ENCODE data around the gene ATP7B. TPM values are rescaled to one million over a fixed set of nuclear protein-coding genes. Genes with fewer than 3 reads are reported as not detected.

The ATP7B gene
- total RNA-seq, 1 experiment from 2014 or later: 4.4 TPM

GRCh38 chr13:51942189-51942588, 69.1 kb downstream of the ATP7B start:
- no peaks in the 10 kb centered on the region for H3K27me3 ChIP-seq (ENCODE audit: low read length)
- H4K20me1 ChIP-seq (ENCODE audit: low read length): no peaks in the 10 kb centered on the region
- H2AFZ ChIP-seq (ENCODE audit: low read length): no peak overlapping the region
- peak; percentile 54 for DNase-seq
- no peaks in the 10 kb centered on the region for H3K9me3 ChIP-seq (ENCODE audit: low read length)
- H3K4me2 ChIP-seq (ENCODE audit: low read length): peak overlapping the region; percentile 34; the same call in 1 of the 2 replicates
- no peak overlapping the region for H3K4me3 ChIP-seq (ENCODE audit: low read length)
- intact Hi-C loops (cut with micrococcal nuclease): no loop called here
- H3K79me2 ChIP-seq (ENCODE audit: low read length): no peaks in the 10 kb centered on the region
- H3K36me3 ChIP-seq (ENCODE audit: low read depth, low read length): no peaks in the 10 kb centered on the region
- POLR2A ChIA-PET (ENCODE audit: unreplicated experiment): no interaction called here
- no peak overlapping the region for H3K9ac ChIP-seq (ENCODE audit: low read length)
- peaks cover 7% of the 10 kb centered on the region; the same call in 1 of the 2 replicates for H3K4me1 ChIP-seq (ENCODE audit: insufficient read depth, low read length)
- TF ChIP-seq CTCF (conservative IDR thresholded peaks at IDR 0.05; ENCODE audit: low read depth, low read length) (no peak), EZH2 (IDR thresholded peaks at IDR 0.05; ENCODE audit: low read length, unreplicated experiment) (no peak), EZH2phosphoT487 (IDR thresholded peaks at IDR 0.05; ENCODE audit: borderline replicate concordance, low read length) (no peak)
- H3K27ac ChIP-seq (ENCODE audit: low read length): no peak overlapping the region
- CTCF ChIA-PET: no interaction called here
- H3F3A ChIP-seq (ENCODE audit: low read length, unreplicated experiment): no peaks in the 10 kb centered on the region
- no peaks in the 10 kb centered on the region for H3K9me2 ChIP-seq (replicated peaks; ENCODE audit: low read length)
- no TSS peak for BruUV-seq (replicated peaks)
- peak; percentile 35; the same call in 1 of the 2 replicates for ATAC-seq

GRCh38 chr13:51938454-51938853, 72.8 kb downstream of the ATP7B start:
- Histone ChIP-seq H3K9ac (ENCODE audit: low read length) (no peak overlapping the region), H3K9me3 (ENCODE audit: low read length) (no peaks in the 10 kb centered on the region), H3K36me3 (ENCODE audit: low read depth, low read length) (no peaks in the 10 kb centered on the region), H3K79me2 (ENCODE audit: low read length) (no peaks in the 10 kb centered on the region), H3K4me2 (ENCODE audit: low read length) (no peak overlapping the region), H2AFZ (ENCODE audit: low read length) (no peak overlapping the region), H4K20me1 (ENCODE audit: low read length) (no peaks in the 10 kb centered on the region), H3K4me3 (ENCODE audit: low read length) (no peak overlapping the region), H3K27me3 (ENCODE audit: low read length) (no peaks in the 10 kb centered on the region), H3K4me1 (ENCODE audit: insufficient read depth, low read length) (peaks cover 7% of the 10 kb centered on the region; the same call in 1 of the 2 replicates), H3K27ac (ENCODE audit: low read length) (no peak overlapping the region), H3K9me2 (replicated peaks; ENCODE audit: low read length) (no peaks in the 10 kb centered on the region), H3F3A (ENCODE audit: low read length, unreplicated experiment) (no peaks in the 10 kb centered on the region)
- intact Hi-C loops (cut with micrococcal nuclease): no loop called here
- no TSS peak for BruUV-seq (replicated peaks)
- TF ChIP-seq CTCF (conservative IDR thresholded peaks at IDR 0.05; ENCODE audit: low read depth, low read length): no peak
- no peak for TF ChIP-seq EZH2phosphoT487 (IDR thresholded peaks at IDR 0.05; ENCODE audit: borderline replicate concordance, low read length)
- TF ChIP-seq EZH2 (IDR thresholded peaks at IDR 0.05; ENCODE audit: low read length, unreplicated experiment): no peak
- ATAC-seq (no peak), DNase-seq (no peak)
- POLR2A ChIA-PET (ENCODE audit: unreplicated experiment): no interaction called here
- CTCF ChIA-PET: no interaction called here

GRCh38 chr13:51937320-51938290, 73.6 kb downstream of the ATP7B start:
- Histone ChIP-seq H3K4me1 (ENCODE audit: insufficient read depth, low read length) (peaks cover 7% of the 10 kb centered on the region; the same call in 1 of the 2 replicates), H3K9ac (ENCODE audit: low read length) (no peak overlapping the region), H3K4me3 (ENCODE audit: low read length) (no peak overlapping the region), H3K27me3 (ENCODE audit: low read length) (no peaks in the 10 kb centered on the region), H4K20me1 (ENCODE audit: low read length) (no peaks in the 10 kb centered on the region), H3K27ac (ENCODE audit: low read length) (no peak overlapping the region), H3K4me2 (ENCODE audit: low read length) (no peak overlapping the region), H3K9me2 (replicated peaks; ENCODE audit: low read length) (no peaks in the 10 kb centered on the region), H3K79me2 (ENCODE audit: low read length) (no peaks in the 10 kb centered on the region), H3F3A (ENCODE audit: low read length, unreplicated experiment) (no peaks in the 10 kb centered on the region), H3K9me3 (ENCODE audit: low read length) (no peaks in the 10 kb centered on the region), H2AFZ (ENCODE audit: low read length) (no peak overlapping the region), H3K36me3 (ENCODE audit: low read depth, low read length) (no peaks in the 10 kb centered on the region)
- ChIA-PET POLR2A (ENCODE audit: unreplicated experiment) (no interaction called here), CTCF (no interaction called here)
- ATAC-seq (no peak), DNase-seq (no peak)
- intact Hi-C loops (cut with micrococcal nuclease): no loop called here
- no peak for TF ChIP-seq EZH2 (IDR thresholded peaks at IDR 0.05; ENCODE audit: low read length, unreplicated experiment)
- no peak for TF ChIP-seq EZH2phosphoT487 (IDR thresholded peaks at IDR 0.05; ENCODE audit: borderline replicate concordance, low read length)
- no peak for TF ChIP-seq CTCF (conservative IDR thresholded peaks at IDR 0.05; ENCODE audit: low read depth, low read length)
- no TSS peak for BruUV-seq (replicated peaks)

Data from PC-3 (cell line).